GM12864 (cell line): ENCODE data around the gene PLPPR5.

ENCODE experiments used
- DNase-seq: peaks from one replicate; pipeline ENCODE4 v3.0.0-alpha.2; 2011; ENCODE audit warnings: low read depth
- H3K4me3 ChIP-seq: 2 replicates; pipeline ENCODE4 v1.5.1; 2011; ENCODE audit warnings: mild to moderate bottlenecking, low read depth, low read length, control low read depth
- CTCF ChIP-seq: IDR thresholded peaks from 2 replicates; pipeline ENCODE4 v1.5.1; 2011; ENCODE audit warnings: low read depth, mild to moderate bottlenecking, moderate library complexity, low read length, control low read depth, inconsistent platforms; ENCODE audit errors: missing control alignments

PLPPR5 gene

GRCh38 chr1:98969798-98970490 lies 34.7 kb downstream of the PLPPR5 start:
- DNase-seq, result no peak
- TF ChIP-seq CTCF, result no peak
- H3K4me3 ChIP-seq, result no peak overlapping the region

GRCh38 chr1:98967122-98967521 lies 37.5 kb downstream of the PLPPR5 start:
- no peak for DNase-seq
- no peak for TF ChIP-seq CTCF
- H3K4me3 ChIP-seq, result no peak overlapping the region

GRCh38 chr1:98965394-98965793 lies 39.3 kb downstream of the PLPPR5 start:
- no peak overlapping the region for H3K4me3 ChIP-seq
- TF ChIP-seq CTCF, result no peak
- DNase-seq, result no peak

GRCh38 chr1:98964198-98964597 lies 40.5 kb downstream of the PLPPR5 start:
- DNase-seq, result no peak
- H3K4me3 ChIP-seq, result no peak overlapping the region
- TF ChIP-seq CTCF, result no peak

- DNase-seq, result no peak
- no peak overlapping the region for H3K4me3 ChIP-seq
- no peak for TF ChIP-seq CTCF
Observed at GRCh38 chr1:98963064-98963758, 41.5 kb downstream of the PLPPR5 start.

GRCh38 chr1:98962156-98962555 lies 42.5 kb downstream of the PLPPR5 start:
- no peak for DNase-seq
- no peak overlapping the region for H3K4me3 ChIP-seq
- TF ChIP-seq CTCF, result no peak

GRCh38 chr1:98949621-98950020 lies 55.0 kb downstream of the PLPPR5 start:
- no peak for DNase-seq
- TF ChIP-seq CTCF, result no peak
- H3K4me3 ChIP-seq, result no peak overlapping the region
